GM12872 (cell line): Measurements from ENCODE around the gene MYL2.

Source experiments
- TF ChIP-seq, protein P1 (sequence below): IDR thresholded peaks from 3 replicates; pipeline ENCODE4 v1.5.1; 2011; ENCODE audit warnings: low read depth, mild to moderate bottlenecking, low read length, moderate library complexity; ENCODE audit not compliant: insufficient read depth

Gene MYL2

DNA sequence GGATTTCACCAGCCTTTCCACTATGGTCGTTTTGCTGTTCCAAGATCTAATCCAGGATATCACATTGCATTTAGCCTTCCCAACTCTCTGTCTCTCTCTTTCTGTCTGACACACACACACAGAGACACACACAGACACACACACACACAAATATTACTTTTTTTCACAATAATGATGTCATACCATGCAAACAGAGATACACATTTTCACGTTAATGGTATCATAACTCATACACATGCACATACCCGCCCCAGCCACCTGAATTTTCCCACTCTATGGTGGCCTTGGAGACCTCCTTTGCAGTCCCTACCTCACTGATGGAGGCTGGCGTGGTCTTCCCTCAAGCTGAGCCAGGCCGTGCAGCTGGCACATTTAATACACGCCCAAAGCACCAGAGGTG lies 7.2 kb upstream of the MYL2 start:
- TF ChIP-seq, protein P1, sequence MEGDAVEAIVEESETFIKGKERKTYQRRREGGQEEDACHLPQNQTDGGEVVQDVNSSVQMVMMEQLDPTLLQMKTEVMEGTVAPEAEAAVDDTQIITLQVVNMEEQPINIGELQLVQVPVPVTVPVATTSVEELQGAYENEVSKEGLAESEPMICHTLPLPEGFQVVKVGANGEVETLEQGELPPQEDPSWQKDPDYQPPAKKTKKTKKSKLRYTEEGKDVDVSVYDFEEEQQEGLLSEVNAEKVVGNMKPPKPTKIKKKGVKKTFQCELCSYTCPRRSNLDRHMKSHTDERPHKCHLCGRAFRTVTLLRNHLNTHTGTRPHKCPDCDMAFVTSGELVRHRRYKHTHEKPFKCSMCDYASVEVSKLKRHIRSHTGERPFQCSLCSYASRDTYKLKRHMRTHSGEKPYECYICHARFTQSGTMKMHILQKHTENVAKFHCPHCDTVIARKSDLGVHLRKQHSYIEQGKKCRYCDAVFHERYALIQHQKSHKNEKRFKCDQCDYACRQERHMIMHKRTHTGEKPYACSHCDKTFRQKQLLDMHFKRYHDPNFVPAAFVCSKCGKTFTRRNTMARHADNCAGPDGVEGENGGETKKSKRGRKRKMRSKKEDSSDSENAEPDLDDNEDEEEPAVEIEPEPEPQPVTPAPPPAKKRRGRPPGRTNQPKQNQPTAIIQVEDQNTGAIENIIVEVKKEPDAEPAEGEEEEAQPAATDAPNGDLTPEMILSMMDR, result no peak

- TF ChIP-seq, protein P1, result no peak
Measured at GRCh38 chr12:110923692-110924334, 3.4 kb upstream of the MYL2 start.

- TF ChIP-seq, protein P1, result no peak
Measured at GRCh38 chr12:110923192-110923591, 2.8 kb upstream of the MYL2 start.

GRCh38 chr12:110922652-110923051 lies 2.3 kb upstream of the MYL2 start:
- TF ChIP-seq, protein P1, result no peak

DNA sequence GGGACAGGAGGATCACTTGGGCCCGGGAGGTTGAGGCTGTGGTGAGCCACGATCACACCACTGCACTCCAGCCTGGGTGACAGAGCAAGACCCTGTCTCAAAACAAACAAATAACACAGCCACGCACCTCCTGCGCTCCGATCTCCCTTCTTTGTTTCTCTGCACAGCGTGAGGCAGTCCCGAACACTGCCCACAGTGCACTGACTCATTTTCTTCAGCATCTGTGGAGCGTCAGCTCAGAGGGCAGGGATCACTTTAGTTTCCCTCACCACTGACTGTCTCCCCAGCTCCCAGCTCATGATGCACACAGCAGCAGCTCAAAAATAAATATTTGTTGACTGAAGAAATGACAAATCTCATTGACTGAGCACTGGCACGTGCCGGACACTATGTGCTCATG lies 883 bp upstream of the MYL2 start:
- TF ChIP-seq, protein P1, result no peak

DNA sequence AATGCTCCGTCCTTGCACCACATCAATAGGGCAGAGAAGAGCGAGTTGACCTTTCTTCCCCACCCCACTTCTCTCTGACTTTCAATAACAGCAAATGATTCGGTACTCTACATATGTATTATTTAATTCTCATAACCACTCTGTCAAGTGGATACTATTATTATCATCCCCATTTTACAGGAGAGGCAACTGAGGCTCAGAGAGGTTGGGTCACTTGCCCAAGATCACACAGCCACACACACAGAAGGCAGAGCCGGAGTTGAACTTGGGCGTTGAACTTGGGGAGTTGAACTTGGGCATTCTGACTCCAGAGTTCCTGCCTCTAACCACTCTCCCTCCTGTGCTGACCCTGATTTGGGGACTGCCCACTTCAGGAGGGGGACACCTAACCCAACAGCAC lies 659 bp downstream of the MYL2 start:
- TF ChIP-seq, protein P1, result no peak

- TF ChIP-seq, protein P1, result no peak
Measured at GRCh38 chr12:110917961-110918360, 2.4 kb downstream of the MYL2 start.
